Parathyroid adenoma (tissue), 2 donors: ENCODE results near the gene ERI2.
A peak's percentile ranks its signal among the peaks of the same experiment; 100 is the strongest.
"Not testable (repeated sequence)": the region's sequence is repeated elsewhere in the genome, so short reads cannot be mapped to it uniquely, and the experiment has no call there.

ENCODE experiments used
- H2AFZ ChIP-seq: fragments of 300-600 bp; sonication (generic); one replicate; pipeline ENCODE4 v1.7.0; 2017; ENCODE audit warnings: antibody characterized with exemption, mild to moderate bottlenecking
- H3K27ac ChIP-seq: fragments of 300-600 bp; sonication (generic); one replicate; pipeline ENCODE4 v1.7.0; 2017
- H3K27me3 ChIP-seq: fragments of 300-600 bp; sonication (generic); one replicate; pipeline ENCODE4 v1.7.0; 2017; ENCODE audit warnings: low read length; ENCODE audit not compliant: control insufficient read depth, insufficient read depth
- H3K36me3 ChIP-seq: fragments of 300-600 bp; sonication (generic); one replicate; pipeline ENCODE4 v1.7.0; 2017; ENCODE audit warnings: low read length; ENCODE audit not compliant: control insufficient read depth, insufficient read depth
- H3K4me1 ChIP-seq: fragments of 300-600 bp; sonication (generic); one replicate; pipeline ENCODE4 v1.7.0; 2017; ENCODE audit warnings: control low read depth
- H3K4me2 ChIP-seq: fragments of 300-600 bp; sonication (generic); one replicate; pipeline ENCODE4 v1.7.0; 2017; ENCODE audit warnings: low read length
- H3K4me3 ChIP-seq: fragments of 300-600 bp; sonication (generic); one replicate; pipeline ENCODE4 v1.7.0; 2017; ENCODE audit warnings: low read depth, low read length
- H3K79me2 ChIP-seq: fragments of 300-600 bp; sonication (generic); one replicate; pipeline ENCODE4 v1.7.0; 2017; ENCODE audit warnings: control low read depth
- H3K9ac ChIP-seq: fragments of 300-600 bp; sonication (generic); one replicate; pipeline ENCODE4 v1.7.0; 2017; ENCODE audit warnings: mild to moderate bottlenecking
- H3K9me3 ChIP-seq: fragments of 300-600 bp; sonication (generic); one replicate; pipeline ENCODE4 v1.7.0; 2017; ENCODE audit warnings: low read length; ENCODE audit not compliant: control insufficient read depth
- CTCF ChIP-seq: fragments of 300-600 bp; sonication (generic); IDR thresholded peaks from one replicate; pipeline ENCODE4 v1.7.0; 2017; ENCODE audit warnings: antibody characterized with exemption, mild to moderate bottlenecking
- donor health status: primary hyperparathyroidism.

ERI2 gene

GRCh38 chr16:20765732-20766131 lies 40.5 kb downstream of the ERI2 start:
- Histone ChIP-seq H3K4me1 (no peaks in the 10 kb centered on the region), H3K4me3 (no peak overlapping the region), H3K36me3 (no peaks in the 10 kb centered on the region), H3K79me2 (no peaks in the 10 kb centered on the region), H3K9me3 (no peaks in the 10 kb centered on the region), H3K9ac (no peak overlapping the region), H3K4me2 (no peak overlapping the region), H3K27me3 (no peaks in the 10 kb centered on the region), H2AFZ (no peak overlapping the region), H3K27ac (no peak overlapping the region)
- no peak for TF ChIP-seq CTCF

- not testable (repeated sequence) for H3K4me2 ChIP-seq, H3K4me1 ChIP-seq, H3K36me3 ChIP-seq, H3K27me3 ChIP-seq, H3K4me3 ChIP-seq, H3K79me2 ChIP-seq, H3K27ac ChIP-seq, H3K9me3 ChIP-seq, H3K9ac ChIP-seq
- peak overlapping the region; percentile 92 for H2AFZ ChIP-seq
These were observed 41.8 kb downstream of the ERI2 start for GRCh38 chr16:20764448-20764847.

- TF ChIP-seq CTCF: no peak
- H3K9me3 ChIP-seq: no peaks in the 10 kb centered on the region
- H3K79me2 ChIP-seq: no peaks in the 10 kb centered on the region
- H3K9ac ChIP-seq: no peak within 1 kb of the TSS
- H3K27ac ChIP-seq: peak within 1 kb of the TSS; percentile 74
- H3K4me1 ChIP-seq: no peaks in the 10 kb centered on the region
- no peaks in the 10 kb centered on the region for H3K27me3 ChIP-seq
- H3K36me3 ChIP-seq: no peaks in the 10 kb centered on the region
- H2AFZ ChIP-seq: peak within 1 kb of the TSS; percentile 92
- peak within 1 kb of the TSS; percentile 72 for H3K4me3 ChIP-seq
- H3K4me2 ChIP-seq: peak within 1 kb of the TSS; percentile 80
These were observed 42.6 kb downstream of the ERI2 start, which contains the start of gene ACSM3 for GRCh38 chr16:20763461-20764232. Gene ACSM3 (plus strand): TSS chr16:20764014. CDS start chr16:20770035, 6,021 bp downstream.

- no peak overlapping the region for H3K9ac ChIP-seq
- no peak overlapping the region for H3K4me2 ChIP-seq
- H3K9me3 ChIP-seq: no peaks in the 10 kb centered on the region
- no peaks in the 10 kb centered on the region for H3K4me1 ChIP-seq
- H3K4me3 ChIP-seq: peak overlapping the region; percentile 72
- TF ChIP-seq CTCF: no peak
- no peak overlapping the region for H3K27ac ChIP-seq
- no peaks in the 10 kb centered on the region for H3K36me3 ChIP-seq
- no peaks in the 10 kb centered on the region for H3K79me2 ChIP-seq
- no peaks in the 10 kb centered on the region for H3K27me3 ChIP-seq
- no peak overlapping the region for H2AFZ ChIP-seq
These were observed 43.7 kb downstream of the ERI2 start for GRCh38 chr16:20762404-20763123.

- no peaks in the 10 kb centered on the region for H3K4me1 ChIP-seq
- H3K4me3 ChIP-seq: no peak overlapping the region
- H3K9me3 ChIP-seq: no peaks in the 10 kb centered on the region
- H3K4me2 ChIP-seq: no peak overlapping the region
- H3K36me3 ChIP-seq: no peaks in the 10 kb centered on the region
- no peak overlapping the region for H3K27ac ChIP-seq
- no peak overlapping the region for H3K9ac ChIP-seq
- no peak overlapping the region for H2AFZ ChIP-seq
- no peak for TF ChIP-seq CTCF
- no peaks in the 10 kb centered on the region for H3K27me3 ChIP-seq
- H3K79me2 ChIP-seq: no peaks in the 10 kb centered on the region
These were observed 45.1 kb downstream of the ERI2 start for GRCh38 chr16:20761175-20761574.
